ENCODE measurements around the gene SLC38A10.
A peak's percentile ranks its signal among the peaks of the same experiment; 100 is the strongest.

Gene SLC38A10

GRCh38 chr17:81273698-81274470 lies 21.2 kb downstream of the SLC38A10 start:
- DNase-seq, result no peak

- no peak for DNase-seq
Measured at GRCh38 chr17:81272616-81273015, 22.5 kb downstream of the SLC38A10 start.

GRCh38 chr17:81271226-81271625 lies 23.9 kb downstream of the SLC38A10 start:
- DNase-seq, result no peak

GRCh38 chr17:81270279-81270678 lies 24.8 kb downstream of the SLC38A10 start:
- DNase-seq, result no peak

- no peak for DNase-seq
Measured at GRCh38 chr17:81267390-81268067, 27.6 kb downstream of the SLC38A10 start.

GRCh38 chr17:81265576-81265975 lies 29.5 kb downstream of the SLC38A10 start:
- DNase-seq, result no peak

- DNase-seq, result no peak
Measured at GRCh38 chr17:81264640-81265039, 30.5 kb downstream of the SLC38A10 start.

- DNase-seq, result no peak
Measured at GRCh38 chr17:81263371-81264181, 31.5 kb downstream of the SLC38A10 start.

GRCh38 chr17:81261582-81262336 lies 33.3 kb downstream of the SLC38A10 start:
- no peak for DNase-seq

- no peak for DNase-seq
Measured at GRCh38 chr17:81261096-81261495, 34.0 kb downstream of the SLC38A10 start.

- no peak for DNase-seq
Measured at GRCh38 chr17:81260641-81261040, 34.5 kb downstream of the SLC38A10 start.

- DNase-seq, result no peak
Measured at GRCh38 chr17:81260171-81260570, 34.9 kb downstream of the SLC38A10 start.

- no peak for DNase-seq
Measured at GRCh38 chr17:81259058-81259605, 36.0 kb downstream of the SLC38A10 start.

GRCh38 chr17:81258292-81258691 lies 36.8 kb downstream of the SLC38A10 start:
- no peak for DNase-seq

GRCh38 chr17:81257533-81257932 lies 37.6 kb downstream of the SLC38A10 start:
- no peak for DNase-seq

- no peak for DNase-seq
Measured at GRCh38 chr17:81256616-81257015, 38.5 kb downstream of the SLC38A10 start.

GRCh38 chr17:81254955-81255717 lies 40.0 kb downstream of the SLC38A10 start:
- DNase-seq, result no peak

GRCh38 chr17:81253358-81254131 lies 41.6 kb downstream of the SLC38A10 start:
- DNase-seq, result peak; percentile 43

GRCh38 chr17:81252987-81253329 lies 42.1 kb downstream of the SLC38A10 start:
- no peak for DNase-seq

GRCh38 chr17:81252326-81252986 lies 42.7 kb downstream of the SLC38A10 start:
- DNase-seq, result no peak
